ENCODE data around the gene ATP8A2.

ATP8A2 gene

DNA sequence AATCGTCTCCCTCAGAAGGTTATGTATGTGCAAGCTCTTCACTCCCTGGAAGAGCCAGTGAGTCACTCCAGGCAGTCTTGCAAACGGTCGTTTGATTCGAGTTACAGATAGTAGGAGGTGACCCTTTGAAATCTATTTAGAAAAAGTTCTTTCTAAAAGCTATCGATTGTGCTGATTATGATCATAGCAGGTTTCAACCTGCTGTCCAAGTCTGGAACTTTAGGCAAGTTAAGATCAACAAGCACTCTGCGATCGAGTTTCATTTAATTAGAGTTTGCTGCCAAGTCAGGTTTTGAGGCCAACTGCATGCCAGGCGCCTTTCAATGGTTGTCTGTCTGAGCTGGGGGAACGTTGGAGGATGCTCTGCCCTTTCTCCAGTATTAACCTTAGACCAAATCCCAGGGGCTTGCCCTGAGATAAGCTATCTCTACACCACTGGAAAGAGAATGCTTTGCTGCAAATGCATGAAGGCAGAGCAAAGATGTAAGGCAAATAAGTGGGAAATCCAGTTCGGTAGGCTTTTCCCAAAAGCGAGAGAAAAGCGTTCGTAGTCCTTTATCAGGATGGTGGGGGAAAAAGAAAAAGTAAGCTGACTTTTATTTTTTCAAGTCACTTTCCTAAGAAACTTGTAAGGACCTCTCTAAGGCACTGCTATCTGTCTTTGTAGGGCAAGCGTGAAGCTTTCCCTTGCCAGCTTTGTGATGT, 287.5 kb downstream of the ATP8A2 start:
- TF ChIP-seq FOXP2 (optimal IDR thresholded peaks at IDR 0.05; ENCODE audit: borderline replicate concordance, extremely low read depth, extremely low read length, insufficient read depth), result no peak
- TF ChIP-seq, protein P1, sequence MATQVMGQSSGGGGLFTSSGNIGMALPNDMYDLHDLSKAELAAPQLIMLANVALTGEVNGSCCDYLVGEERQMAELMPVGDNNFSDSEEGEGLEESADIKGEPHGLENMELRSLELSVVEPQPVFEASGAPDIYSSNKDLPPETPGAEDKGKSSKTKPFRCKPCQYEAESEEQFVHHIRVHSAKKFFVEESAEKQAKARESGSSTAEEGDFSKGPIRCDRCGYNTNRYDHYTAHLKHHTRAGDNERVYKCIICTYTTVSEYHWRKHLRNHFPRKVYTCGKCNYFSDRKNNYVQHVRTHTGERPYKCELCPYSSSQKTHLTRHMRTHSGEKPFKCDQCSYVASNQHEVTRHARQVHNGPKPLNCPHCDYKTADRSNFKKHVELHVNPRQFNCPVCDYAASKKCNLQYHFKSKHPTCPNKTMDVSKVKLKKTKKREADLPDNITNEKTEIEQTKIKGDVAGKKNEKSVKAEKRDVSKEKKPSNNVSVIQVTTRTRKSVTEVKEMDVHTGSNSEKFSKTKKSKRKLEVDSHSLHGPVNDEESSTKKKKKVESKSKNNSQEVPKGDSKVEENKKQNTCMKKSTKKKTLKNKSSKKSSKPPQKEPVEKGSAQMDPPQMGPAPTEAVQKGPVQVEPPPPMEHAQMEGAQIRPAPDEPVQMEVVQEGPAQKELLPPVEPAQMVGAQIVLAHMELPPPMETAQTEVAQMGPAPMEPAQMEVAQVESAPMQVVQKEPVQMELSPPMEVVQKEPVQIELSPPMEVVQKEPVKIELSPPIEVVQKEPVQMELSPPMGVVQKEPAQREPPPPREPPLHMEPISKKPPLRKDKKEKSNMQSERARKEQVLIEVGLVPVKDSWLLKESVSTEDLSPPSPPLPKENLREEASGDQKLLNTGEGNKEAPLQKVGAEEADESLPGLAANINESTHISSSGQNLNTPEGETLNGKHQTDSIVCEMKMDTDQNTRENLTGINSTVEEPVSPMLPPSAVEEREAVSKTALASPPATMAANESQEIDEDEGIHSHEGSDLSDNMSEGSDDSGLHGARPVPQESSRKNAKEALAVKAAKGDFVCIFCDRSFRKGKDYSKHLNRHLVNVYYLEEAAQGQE (IDR thresholded peaks at IDR 0.05; ENCODE audit: insufficient read depth in 1 of 2, low read depth in 2 of 2, low read length in 2 of 2), result no peak
- no peak for TF ChIP-seq POLR2AphosphoS5 (IDR thresholded peaks at IDR 0.05; ENCODE audit: low read depth, low read length)
- no peak for TF ChIP-seq SIN3A (IDR thresholded peaks at IDR 0.05; ENCODE audit: borderline replicate concordance, insufficient read depth, low read length)
- TF ChIP-seq TAF1 (IDR thresholded peaks at IDR 0.05; ENCODE audit: borderline replicate concordance, insufficient read depth, low read length), result no peak

DNA sequence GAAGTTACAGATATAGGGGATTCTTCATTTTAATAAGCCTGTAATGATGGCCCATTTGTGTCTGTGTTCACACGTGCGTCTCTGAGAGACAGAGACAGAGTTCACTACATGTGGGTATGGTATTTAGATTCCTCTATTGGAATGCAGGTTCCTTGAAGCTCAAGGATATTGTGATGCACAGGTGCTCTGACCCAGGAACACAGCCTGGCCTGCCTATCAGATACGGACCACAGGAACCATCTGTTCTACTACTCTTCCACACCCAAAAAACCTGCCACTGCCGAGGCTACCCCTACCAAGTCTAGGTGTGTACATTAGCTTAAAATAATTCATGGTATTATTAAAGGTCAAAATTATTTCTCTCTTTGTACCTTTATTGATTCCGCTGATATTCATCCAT, 289.2 kb downstream of the ATP8A2 start:
- TF ChIP-seq TAF1 (IDR thresholded peaks at IDR 0.05; ENCODE audit: borderline replicate concordance, insufficient read depth, low read length) (no peak), FOXP2 (optimal IDR thresholded peaks at IDR 0.05; ENCODE audit: borderline replicate concordance, extremely low read depth, extremely low read length, insufficient read depth) (no peak), POLR2AphosphoS5 (IDR thresholded peaks at IDR 0.05; ENCODE audit: low read depth, low read length) (no peak), SIN3A (IDR thresholded peaks at IDR 0.05; ENCODE audit: borderline replicate concordance, insufficient read depth, low read length) (no peak)
- TF ChIP-seq, protein P1 (IDR thresholded peaks at IDR 0.05; ENCODE audit: insufficient read depth in 1 of 2, low read depth in 2 of 2, low read length in 2 of 2), result no peak

DNA sequence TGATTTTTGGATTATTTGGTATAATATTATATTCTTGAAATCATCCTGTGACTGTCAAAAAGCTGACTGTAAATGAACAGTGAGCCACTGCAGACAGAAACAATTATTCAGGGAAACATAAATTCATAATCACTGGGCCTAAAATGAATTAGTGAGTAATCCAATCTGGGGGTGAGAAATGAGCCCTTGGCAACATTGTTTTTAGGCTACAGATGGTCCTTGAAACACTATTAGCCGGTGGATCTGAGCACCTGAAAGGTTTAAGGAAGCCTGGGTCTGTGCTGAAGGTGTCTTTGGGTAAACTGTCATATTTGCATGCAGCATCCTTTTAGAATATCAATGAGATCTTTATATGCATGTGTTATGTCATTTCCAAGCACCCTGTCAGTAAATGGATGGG, 290.7 kb downstream of the ATP8A2 start:
- TF ChIP-seq TAF1 (IDR thresholded peaks at IDR 0.05; ENCODE audit: borderline replicate concordance, insufficient read depth, low read length) (no peak), FOXP2 (optimal IDR thresholded peaks at IDR 0.05; ENCODE audit: borderline replicate concordance, extremely low read depth, extremely low read length, insufficient read depth) (no peak), POLR2AphosphoS5 (IDR thresholded peaks at IDR 0.05; ENCODE audit: low read depth, low read length) (no peak), SIN3A (IDR thresholded peaks at IDR 0.05; ENCODE audit: borderline replicate concordance, insufficient read depth, low read length) (no peak)
- TF ChIP-seq, protein P1 (IDR thresholded peaks at IDR 0.05; ENCODE audit: insufficient read depth in 1 of 2, low read depth in 2 of 2, low read length in 2 of 2), result no peak

DNA sequence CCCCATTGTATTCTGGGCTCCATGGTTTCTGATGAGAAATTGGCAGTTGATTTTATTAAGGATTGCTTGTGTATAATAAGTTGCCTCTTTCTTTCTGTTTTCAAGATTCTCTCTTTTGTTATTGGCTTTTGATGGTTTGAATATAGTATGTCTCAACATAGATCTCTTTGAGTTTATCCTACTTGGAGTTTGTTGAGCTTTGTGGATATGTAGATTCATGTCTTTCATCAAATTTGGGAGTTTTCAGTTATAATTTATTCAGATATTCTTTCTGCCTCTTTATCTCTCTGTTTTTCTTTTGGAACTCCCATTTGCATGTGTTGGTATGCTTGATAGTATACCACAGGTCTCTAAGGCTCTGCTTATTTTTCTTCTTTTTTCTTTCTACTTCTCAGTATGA, 296.6 kb downstream of the ATP8A2 start:
- TF ChIP-seq, protein P1 (IDR thresholded peaks at IDR 0.05; ENCODE audit: insufficient read depth in 1 of 2, low read depth in 2 of 2, low read length in 2 of 2), result no peak
- no peak for TF ChIP-seq SIN3A (IDR thresholded peaks at IDR 0.05; ENCODE audit: borderline replicate concordance, insufficient read depth, low read length)
- no peak for TF ChIP-seq TAF1 (IDR thresholded peaks at IDR 0.05; ENCODE audit: borderline replicate concordance, insufficient read depth, low read length)
- TF ChIP-seq POLR2AphosphoS5 (IDR thresholded peaks at IDR 0.05; ENCODE audit: low read depth, low read length), result no peak
- TF ChIP-seq FOXP2 (optimal IDR thresholded peaks at IDR 0.05; ENCODE audit: borderline replicate concordance, extremely low read depth, extremely low read length, insufficient read depth), result no peak

All from PFSK-1 (cell line).